GM21381 (cell line): ENCODE measurements around the gene PLCB4.
"Not testable (repeated sequence)": the region's sequence is repeated elsewhere in the genome, so short reads cannot be mapped to it uniquely, and the experiment has no call there.

Source experiments
- ATAC-seq: cut with Tn5 transposase; IDR thresholded peaks from one replicate; pipeline ENCODE4 v1.9.1; 2021; ENCODE audit warnings: mild to moderate bottlenecking, moderate library complexity; ENCODE audit not compliant: unreplicated experiment

The PLCB4 gene

GRCh38 chr20:9140162-9140760 is 71.4 kb downstream of the PLCB4 start:
- ATAC-seq = no peak

- ATAC-seq = no peak
These were observed 72.2 kb downstream of the PLCB4 start for GRCh38 chr20:9141070-9141469.

GRCh38 chr20:9141921-9142320 is 73.0 kb downstream of the PLCB4 start:
- no peak for ATAC-seq

GRCh38 chr20:9142809-9143208 is 73.9 kb downstream of the PLCB4 start:
- ATAC-seq = no peak

GRCh38 chr20:9143926-9144325 is 75.0 kb downstream of the PLCB4 start:
- ATAC-seq = no peak

GRCh38 chr20:9144643-9145042 is 75.8 kb downstream of the PLCB4 start:
- no peak for ATAC-seq

GRCh38 chr20:9145142-9145541 is 76.3 kb downstream of the PLCB4 start:
- ATAC-seq = no peak

- no peak for ATAC-seq
These were observed 77.8 kb downstream of the PLCB4 start for GRCh38 chr20:9146649-9147048.

GRCh38 chr20:9147547-9148024 is 78.7 kb downstream of the PLCB4 start:
- ATAC-seq = no peak

GRCh38 chr20:9148291-9148690 is 79.4 kb downstream of the PLCB4 start:
- no peak for ATAC-seq

- ATAC-seq = no peak
These were observed 80.2 kb downstream of the PLCB4 start for GRCh38 chr20:9149087-9149486.

GRCh38 chr20:9149796-9150195 is 80.9 kb downstream of the PLCB4 start:
- no peak for ATAC-seq

GRCh38 chr20:9150679-9151078 is 81.8 kb downstream of the PLCB4 start:
- ATAC-seq = no peak

- ATAC-seq = not testable (repeated sequence)
These were observed 83.3 kb downstream of the PLCB4 start for GRCh38 chr20:9152139-9152538.

- no peak for ATAC-seq
These were observed 85.7 kb downstream of the PLCB4 start for GRCh38 chr20:9154464-9155024.

- ATAC-seq = no peak
These were observed 87.8 kb downstream of the PLCB4 start for GRCh38 chr20:9156529-9157280.

- ATAC-seq = no peak
These were observed 91.4 kb downstream of the PLCB4 start for GRCh38 chr20:9160331-9160730.

GRCh38 chr20:9160757-9161156 is 91.9 kb downstream of the PLCB4 start:
- ATAC-seq = no peak

GRCh38 chr20:9161311-9161710 is 92.4 kb downstream of the PLCB4 start:
- no peak for ATAC-seq

GRCh38 chr20:9163251-9163650 is 94.4 kb downstream of the PLCB4 start:
- no peak for ATAC-seq

GRCh38 chr20:9163995-9164394 is 95.1 kb downstream of the PLCB4 start:
- no peak for ATAC-seq

GRCh38 chr20:9165261-9165660 is 96.4 kb downstream of the PLCB4 start:
- ATAC-seq = no peak
